Erythroblast (primary cell): ENCODE measurements around the gene CCDC81.

Source experiments
- GATA1 ChIP-seq: IDR thresholded peaks from 2 replicates; pipeline ENCODE4 v1.6.1; 2011; ENCODE audit warnings: low read depth, mild to moderate bottlenecking, control low read depth, low read length, moderate library complexity
- POLR2A ChIP-seq: IDR thresholded peaks from 2 replicates; pipeline ENCODE4 v1.6.1; 2011; ENCODE audit warnings: mild to moderate bottlenecking, low read length

DNA sequence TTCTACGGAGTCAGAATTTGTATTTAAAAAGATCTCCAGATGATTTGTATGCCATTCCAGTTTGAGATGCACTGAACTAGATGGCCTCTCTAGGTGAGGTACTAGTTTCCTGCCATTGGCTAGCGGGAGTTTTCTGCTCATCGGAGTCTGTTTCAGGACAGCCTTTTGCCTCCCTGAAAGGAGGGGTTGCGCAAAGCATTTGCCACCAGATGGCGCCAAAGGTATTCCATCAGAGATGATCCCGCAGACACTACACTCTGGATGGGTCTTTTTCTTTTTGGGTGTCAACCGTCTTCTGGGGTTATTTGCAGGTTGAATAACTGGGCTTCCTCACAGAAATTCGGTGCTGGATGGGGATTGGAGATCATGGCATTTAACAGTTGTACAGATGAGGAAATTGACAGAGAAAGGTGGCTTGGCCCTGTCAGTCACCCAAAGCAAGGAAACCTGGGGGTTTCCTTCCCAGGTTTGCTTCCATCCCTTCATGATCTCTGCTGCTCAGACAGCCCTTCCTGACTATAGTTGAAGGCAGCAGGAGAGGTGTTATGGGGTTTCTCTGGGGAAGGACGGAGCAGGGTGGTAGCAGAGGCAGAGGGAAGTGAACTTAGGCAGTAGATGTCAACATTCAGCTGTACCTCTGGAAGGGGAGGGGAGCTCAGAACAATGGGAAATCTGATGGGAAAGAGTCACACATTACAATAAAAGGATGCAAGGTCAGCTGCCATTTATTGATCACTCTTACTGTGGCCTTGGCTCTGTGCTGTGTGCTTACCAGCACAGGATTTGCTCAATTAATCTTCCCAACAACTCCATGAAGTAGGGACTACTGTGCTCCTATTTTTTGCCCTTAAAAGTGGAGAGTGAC lies 81.6 kb downstream of the CCDC81 start:
- TF ChIP-seq POLR2A (no peak), GATA1 (no peak)
